GM12801 (cell line): ENCODE data around the gene ALKBH4.

Experiments used
- TF ChIP-seq, protein P1 (sequence below): IDR thresholded peaks from one replicate; pipeline ENCODE4 v1.5.1; 2011; ENCODE audit warnings: control low read depth; ENCODE audit not compliant: insufficient read length; ENCODE audit errors: extremely low read depth

The ALKBH4 gene

GRCh38 chr7:102469351-102469971 lies 4.8 kb upstream of the ALKBH4 start:
- TF ChIP-seq, protein P1, sequence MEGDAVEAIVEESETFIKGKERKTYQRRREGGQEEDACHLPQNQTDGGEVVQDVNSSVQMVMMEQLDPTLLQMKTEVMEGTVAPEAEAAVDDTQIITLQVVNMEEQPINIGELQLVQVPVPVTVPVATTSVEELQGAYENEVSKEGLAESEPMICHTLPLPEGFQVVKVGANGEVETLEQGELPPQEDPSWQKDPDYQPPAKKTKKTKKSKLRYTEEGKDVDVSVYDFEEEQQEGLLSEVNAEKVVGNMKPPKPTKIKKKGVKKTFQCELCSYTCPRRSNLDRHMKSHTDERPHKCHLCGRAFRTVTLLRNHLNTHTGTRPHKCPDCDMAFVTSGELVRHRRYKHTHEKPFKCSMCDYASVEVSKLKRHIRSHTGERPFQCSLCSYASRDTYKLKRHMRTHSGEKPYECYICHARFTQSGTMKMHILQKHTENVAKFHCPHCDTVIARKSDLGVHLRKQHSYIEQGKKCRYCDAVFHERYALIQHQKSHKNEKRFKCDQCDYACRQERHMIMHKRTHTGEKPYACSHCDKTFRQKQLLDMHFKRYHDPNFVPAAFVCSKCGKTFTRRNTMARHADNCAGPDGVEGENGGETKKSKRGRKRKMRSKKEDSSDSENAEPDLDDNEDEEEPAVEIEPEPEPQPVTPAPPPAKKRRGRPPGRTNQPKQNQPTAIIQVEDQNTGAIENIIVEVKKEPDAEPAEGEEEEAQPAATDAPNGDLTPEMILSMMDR, result no peak

DNA sequence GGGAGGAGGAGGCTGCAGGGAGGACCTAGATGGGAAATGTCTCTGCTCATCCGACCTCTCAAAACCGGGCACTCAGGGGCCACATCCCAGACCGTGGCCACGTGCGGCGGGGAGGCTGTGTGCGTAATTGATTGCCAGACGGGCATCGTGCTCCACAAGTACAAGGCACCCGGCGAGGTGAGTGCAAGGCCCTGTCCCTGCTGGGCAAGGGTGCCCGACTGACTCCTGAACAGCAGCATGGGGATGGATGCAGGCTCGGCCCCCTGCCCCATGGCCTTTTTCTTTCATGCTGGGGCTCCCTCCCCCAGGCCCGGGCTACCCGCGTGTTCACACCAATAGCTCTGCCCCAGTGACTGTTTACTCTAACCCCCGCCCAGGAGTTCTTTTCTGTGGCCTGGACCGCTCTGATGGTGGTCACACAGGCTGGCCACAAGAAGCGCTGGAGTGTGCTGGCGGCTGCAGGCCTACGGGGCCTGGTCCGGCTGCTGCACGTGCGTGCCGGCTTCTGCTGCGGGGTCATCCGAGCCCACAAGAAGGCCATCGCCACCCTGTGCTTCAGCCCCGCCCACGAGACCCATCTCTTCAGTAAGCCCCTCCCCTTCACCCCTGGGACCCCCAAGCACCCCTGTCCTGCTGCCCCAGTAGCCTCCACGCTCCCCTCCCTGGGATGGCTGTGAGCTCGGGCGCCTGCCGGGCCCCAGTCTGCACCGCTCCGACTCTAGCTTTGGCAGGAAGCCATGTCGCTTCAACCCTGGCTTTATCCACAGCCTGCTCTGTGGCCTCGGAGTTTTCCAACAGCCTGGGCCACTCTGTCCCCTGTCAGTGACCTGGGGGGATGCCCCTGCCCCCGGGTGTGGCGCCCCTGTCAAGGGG lies 4.1 kb upstream of the ALKBH4 start:
- TF ChIP-seq, protein P1, result no peak

- TF ChIP-seq, protein P1, result no peak
Measured at GRCh38 chr7:102467581-102468477, 3.2 kb upstream of the ALKBH4 start.

GRCh38 chr7:102466097-102466496 lies 1.4 kb upstream of the ALKBH4 start:
- TF ChIP-seq, protein P1, result no peak

DNA sequence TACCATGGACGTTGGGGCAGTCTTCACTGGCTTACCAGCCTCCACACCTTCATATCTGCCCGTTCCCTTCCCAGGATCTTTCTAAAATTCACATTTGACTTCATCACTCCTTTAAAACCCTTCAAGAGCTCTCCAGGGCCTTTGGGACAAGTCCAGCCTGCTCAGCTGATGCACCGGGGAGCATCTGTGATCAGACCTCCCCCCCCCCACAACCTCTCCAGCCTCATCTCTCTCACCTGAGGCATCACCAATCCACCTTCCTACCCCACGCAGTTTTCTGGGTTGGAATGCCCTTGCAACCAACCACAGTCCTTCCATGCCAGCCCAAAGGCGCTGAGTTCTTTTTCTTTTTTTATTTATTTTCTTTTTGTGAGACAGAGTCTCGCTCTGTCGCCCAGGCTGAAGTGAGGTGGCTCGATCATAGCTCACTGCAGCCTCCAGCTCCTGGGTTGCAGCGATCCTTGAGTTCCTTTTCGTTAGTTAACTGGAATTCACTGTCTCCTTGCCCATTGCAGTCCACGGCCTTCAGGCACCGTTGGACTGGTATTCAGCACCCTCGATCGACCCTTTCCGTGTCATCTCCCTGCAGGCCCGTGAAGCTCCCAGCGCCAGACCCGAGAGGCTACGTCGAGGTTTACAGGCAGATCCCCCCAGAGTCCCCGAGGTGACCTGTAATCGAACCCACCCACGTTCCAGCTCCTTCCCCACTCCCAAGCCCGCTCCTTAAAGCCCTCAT lies 654 bp downstream of the ALKBH4 start:
- TF ChIP-seq, protein P1, result no peak

DNA sequence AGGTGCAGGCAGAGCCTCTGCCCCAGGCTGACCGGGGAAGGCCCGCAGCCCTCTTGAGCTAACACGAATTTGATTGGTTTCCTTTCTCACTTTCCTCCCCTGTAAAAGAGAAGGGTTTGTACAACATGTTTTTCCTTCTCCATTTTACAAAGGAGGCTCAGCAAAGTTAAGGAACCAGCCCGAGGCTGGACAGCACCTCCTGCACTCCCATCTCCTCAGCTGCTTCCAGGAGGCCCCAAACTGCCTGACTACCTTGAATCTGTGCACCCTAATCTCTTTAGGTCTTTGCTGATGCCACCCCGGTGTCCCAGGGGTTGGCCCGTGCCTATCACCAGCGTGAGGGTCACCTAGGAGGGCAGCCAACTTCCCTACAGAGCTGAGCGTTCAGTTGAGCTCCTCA lies 4.2 kb downstream of the ALKBH4 start:
- TF ChIP-seq, protein P1, result no peak
